ENCODE results near the gene AOPEP. TPM values are rescaled to one million over a fixed set of nuclear protein-coding genes. Genes with fewer than 3 reads are reported as not detected.

Gene AOPEP
- total RNA-seq, 2 donors from 2014 or later: 81.5 to 224 TPM

- DNase-seq: no peak
- H3K4me3 ChIP-seq: no peak overlapping the region
- 92 to 95% methylated on average over 10 of the region's 10 CpGs for WGBS, 2 donors
Observed at GRCh38 chr9:95135756-95136155, 409.3 kb downstream of the AOPEP start.

More at GRCh38 chr9:95135756-95136155, 409.3 kb downstream of the AOPEP start:
- Histone ChIP-seq H3K36me3 (replicated peaks in 1 of 2; ENCODE audit: insufficient read depth in 1 of 2, low read depth in 2 of 2) (no peaks in the 10 kb centered on the region), H3K27ac (no peak overlapping the region), H3K27me3 (no peaks in the 10 kb centered on the region), H3K9me3 (no peaks in the 10 kb centered on the region), H3K4me1 (peaks cover 14% of the 10 kb centered on the region)
- ATAC-seq: no peak
- TF ChIP-seq CTCF (IDR thresholded peaks at IDR 0.05) (no peak), POLR2A (IDR thresholded peaks at IDR 0.05) (no peak)
- intact Hi-C loops (cut with DNase I): loop anchor here (10.0 kb wide), 1 partner anchor 461 kb away; no protein-coding TSS in a partner anchor

MicroRNAs encoded within 50 kb of the gene (microRNA counts, 767-probe panel; counts per million panel counts)
- microRNA hsa-miR-2278: 0 to 736 counts per million in 2 donors
- microRNA hsa-miR-23b-3p: 7,761 to 12,342 counts per million in 2 donors
- 7,878 to 12,615 counts per million in 2 donors for microRNA hsa-miR-27b-3p

Small RNA genes lying within 50 kb of the gene (microRNA-seq; reads per million reads assigned to microRNA genes)
- gene MIR2278 (ENCODE audit: borderline number of aligned reads in 2 of 2, borderline replicate concordance in 2 of 2) (1.4 to 2.2 reads per million in 2 donors), gene MIR23B (ENCODE audit: borderline number of aligned reads in 2 of 2, borderline replicate concordance in 2 of 2) (46,496 to 60,357 reads per million in 2 donors), gene MIR24-1 (ENCODE audit: borderline number of aligned reads in 2 of 2, borderline replicate concordance in 2 of 2) (0 reads per million in 2 donors), gene MIR27B (ENCODE audit: borderline number of aligned reads in 2 of 2, borderline replicate concordance in 2 of 2) (9,142 to 11,651 reads per million in 2 donors), gene MIR3074 (ENCODE audit: borderline number of aligned reads in 2 of 2, borderline replicate concordance in 2 of 2) (0 reads per million in 2 donors), gene MIR6081 (ENCODE audit: borderline number of aligned reads in 2 of 2, borderline replicate concordance in 2 of 2) (0 reads per million in 2 donors)

Small RNA genes lying within 50 kb of the gene (small RNA-seq; reads per million reads assigned to genes)
- not detected for gene MIR2278
- gene MIR23B: 197 reads per million, percentile 97 among the genes with 10 or more reads in this experiment
- gene MIR27B: 8,325 reads per million, percentile 100 among the genes with 10 or more reads in this experiment
- gene MIR3074: not detected
- not detected for gene MIR6081

Other genes starting within 250 kb of the AOPEP start
- under 1 TPM in 1 of 2 donors, not detected in 1; 0.78 TPM for gene PCAT7, start 171.6 kb upstream of the AOPEP start, total RNA-seq
- gene FBP2, start 132.9 kb upstream of the AOPEP start, total RNA-seq: 1 to 10 TPM in 1 of 2 donors, under 1 TPM in 1; 0.66 to 3.1 TPM
- 10 to 100 TPM; 28.5 to 39.9 TPM for gene FBP1, start 87.2 kb upstream of the AOPEP start, total RNA-seq